ENCODE measurements around the gene PGBD5. TPM values are rescaled to one million over a fixed set of nuclear protein-coding genes. Genes with fewer than 3 reads are reported as not detected.

PGBD5 gene
- total RNA-seq, 1 donor from 2014 or later = 19.7 TPM

GRCh38 chr1:230361941-230362340 is 64.2 kb downstream of the PGBD5 start:
- Mint-ChIP-seq H3K27me3 (ENCODE audit: low read depth) (no peaks in the 10 kb centered on the region), H3K4me1 (peaks cover 17% of the 10 kb centered on the region), H3K4me3 (no peak overlapping the region), H3K9me3 (no peaks in the 10 kb centered on the region), H3K27ac (ENCODE audit: unreplicated experiment) (no peak overlapping the region), H3K36me3 (ENCODE audit: low read depth) (no peaks in the 10 kb centered on the region)
- TF ChIP-seq CTCF (conservative IDR thresholded peaks at IDR 0.05) = no peak
- no peak for DNase-seq (ENCODE audit: low read depth, low spot score)

GRCh38 chr1:230359992-230360668 is 66.0 kb downstream of the PGBD5 start:
- Mint-ChIP-seq H3K27me3 (ENCODE audit: low read depth) (no peaks in the 10 kb centered on the region), H3K4me1 (peaks cover 5% of the 10 kb centered on the region), H3K4me3 (no peak overlapping the region), H3K27ac (ENCODE audit: unreplicated experiment) (no peak overlapping the region), H3K9me3 (no peaks in the 10 kb centered on the region), H3K36me3 (ENCODE audit: low read depth) (no peaks in the 10 kb centered on the region)
- DNase-seq (ENCODE audit: low read depth, low spot score) = no peak
- TF ChIP-seq CTCF (conservative IDR thresholded peaks at IDR 0.05) = no peak

DNA sequence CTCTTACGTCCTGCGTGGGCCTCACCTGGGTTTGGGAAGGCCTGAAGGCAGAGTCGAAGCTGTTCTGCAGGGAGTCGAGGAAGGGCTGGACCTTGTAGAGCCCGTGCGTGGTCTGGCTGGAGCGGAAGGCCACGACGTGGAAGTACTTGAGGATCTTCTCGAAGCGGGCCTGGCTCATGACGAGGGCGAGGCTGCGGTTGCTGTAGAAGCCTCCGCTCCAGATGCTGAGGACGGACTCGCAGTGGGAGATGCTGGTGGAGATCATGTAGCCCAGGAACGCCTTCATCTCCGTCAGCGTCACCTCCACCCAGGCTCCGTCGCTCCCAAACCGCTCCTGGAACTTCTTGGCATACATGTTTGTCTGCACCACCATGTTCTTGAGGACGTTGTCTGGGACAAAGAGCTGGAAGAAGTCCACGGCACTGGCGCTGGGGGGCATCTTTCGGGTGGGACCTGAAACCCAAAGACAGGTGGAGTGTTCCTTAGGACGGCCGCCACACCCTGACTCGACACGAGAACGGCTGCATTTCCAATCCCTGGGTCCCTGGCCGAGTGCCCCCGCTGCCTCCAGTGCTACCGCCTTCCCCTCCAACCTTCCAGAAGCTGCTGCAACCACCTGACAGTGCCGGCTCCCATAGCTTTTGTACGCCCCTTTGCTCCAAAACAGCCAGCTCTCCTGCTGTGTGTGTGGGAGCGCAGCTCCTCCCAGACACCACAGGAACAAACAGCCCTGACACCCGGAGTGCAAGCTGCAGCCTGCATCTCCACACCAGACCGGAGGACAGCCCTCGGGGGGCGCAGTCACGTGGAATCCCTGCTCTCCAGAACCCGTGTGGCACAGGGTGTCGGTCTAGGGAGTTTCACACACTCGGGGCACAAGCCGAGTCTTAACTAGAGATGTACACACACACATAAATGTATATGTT is 69.0 kb downstream of the PGBD5 start:
- Mint-ChIP-seq H3K27me3 (ENCODE audit: low read depth) (no peaks in the 10 kb centered on the region), H3K4me3 (no peak overlapping the region), H3K9me3 (no peaks in the 10 kb centered on the region), H3K27ac (ENCODE audit: unreplicated experiment) (no peak overlapping the region), H3K36me3 (ENCODE audit: low read depth) (peaks cover 2% of the 10 kb centered on the region), H3K4me1 (peaks cover 12% of the 10 kb centered on the region)
- TF ChIP-seq CTCF (conservative IDR thresholded peaks at IDR 0.05) = no peak
- DNase-seq (ENCODE audit: low read depth, low spot score) = no peak

GRCh38 chr1:230356190-230356589 is 69.9 kb downstream of the PGBD5 start:
- DNase-seq (ENCODE audit: low read depth, low spot score) = no peak
- H3K4me3 Mint-ChIP-seq = no peak overlapping the region
- H3K27ac Mint-ChIP-seq (ENCODE audit: unreplicated experiment) = no peak overlapping the region
- no peaks in the 10 kb centered on the region for H3K9me3 Mint-ChIP-seq
- no peak for TF ChIP-seq CTCF (conservative IDR thresholded peaks at IDR 0.05)
- peaks cover 3% of the 10 kb centered on the region for H3K36me3 Mint-ChIP-seq (ENCODE audit: low read depth)
- H3K27me3 Mint-ChIP-seq (ENCODE audit: low read depth) = no peaks in the 10 kb centered on the region
- H3K4me1 Mint-ChIP-seq = peaks cover 17% of the 10 kb centered on the region

DNA sequence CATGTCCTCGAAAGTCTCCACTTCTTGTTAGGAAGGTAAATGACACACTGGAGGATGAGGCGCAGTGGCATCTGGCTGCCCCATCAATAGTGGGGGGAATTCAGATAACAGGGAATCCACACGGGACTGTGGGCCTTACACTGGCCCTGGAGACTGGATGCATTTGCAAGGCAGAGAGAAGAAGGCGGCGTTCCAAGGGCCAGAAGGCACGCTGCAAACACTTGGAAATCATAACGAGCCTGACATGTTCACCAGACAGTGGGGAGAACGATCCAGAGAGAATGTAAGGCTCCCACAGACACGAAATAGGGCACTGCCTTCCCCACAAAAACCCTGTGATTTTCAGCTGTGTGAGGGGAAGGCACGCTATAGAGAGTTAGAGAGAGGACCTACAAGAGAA is 70.5 kb downstream of the PGBD5 start:
- no peak overlapping the region for H3K27ac Mint-ChIP-seq (ENCODE audit: unreplicated experiment)
- H3K9me3 Mint-ChIP-seq = no peaks in the 10 kb centered on the region
- H3K27me3 Mint-ChIP-seq (ENCODE audit: low read depth) = no peaks in the 10 kb centered on the region
- no peak overlapping the region for H3K4me3 Mint-ChIP-seq
- peaks cover 3% of the 10 kb centered on the region for H3K36me3 Mint-ChIP-seq (ENCODE audit: low read depth)
- H3K4me1 Mint-ChIP-seq = peaks cover 17% of the 10 kb centered on the region
- TF ChIP-seq CTCF (conservative IDR thresholded peaks at IDR 0.05) = no peak
- DNase-seq (ENCODE audit: low read depth, low spot score) = no peak
